ENCODE measurements around the gene TGM2.

- TF ChIP-seq CTCF (IDR thresholded peaks at IDR 0.05) (no peak), POLR2AphosphoS5 (IDR thresholded peaks at IDR 0.05) (no peak), POLR2A (IDR thresholded peaks at IDR 0.05) (no peak)
Observed at GRCh38 chr20:38136421-38137245, 28.4 kb downstream of the TGM2 start.
